Measurements from ENCODE around the gene ASIC2. TPM values are rescaled to one million over a fixed set of nuclear protein-coding genes. Genes with fewer than 3 reads are reported as not detected.

Gene ASIC2
- total RNA-seq, 2 experiments from 2014 or later: not detected

GRCh38 chr17:33085256-33085655 lies 207.8 kb downstream of the ASIC2 start:
- Histone ChIP-seq H3K36me3 (ENCODE audit: insufficient read depth, low read length) (no peaks in the 10 kb centered on the region), H3K9me3 (ENCODE audit: control insufficient read depth in 1 of 2, insufficient read depth in 1 of 2, low read length in 2 of 2) (no peaks in the 10 kb centered on the region), H3K4me1 (ENCODE audit: insufficient read depth, low read length) (no peaks in the 10 kb centered on the region), H3K27ac (ENCODE audit: low read depth in 1 of 2, low read length in 2 of 2) (no peak overlapping the region), H3K27me3 (ENCODE audit: control insufficient read depth in 1 of 2, insufficient read depth in 2 of 2, low read length in 2 of 2) (peaks cover 8 to 15% of the 10 kb centered on the region in 2 experiments), H3K4me3 (ENCODE audit: low read length) (no peak overlapping the region)
- DNase-seq (no peak), ATAC-seq (ENCODE audit: poor library complexity) (no peak)
- no peak for TF ChIP-seq CTCF (IDR thresholded peaks at IDR 0.05)
- Mint-ChIP-seq H3K9me3 (no peaks in the 10 kb centered on the region), H3K27me3 (peaks cover 39% of the 10 kb centered on the region), H3K4me1 (ENCODE audit: low read depth) (no peaks in the 10 kb centered on the region), H3K4me3 (no peak overlapping the region), H3K27ac (no peak overlapping the region), H3K36me3 (ENCODE audit: low read depth) (no peaks in the 10 kb centered on the region)
- intact Hi-C loops (cut with DNase I, micrococcal nuclease): no loop called here
- ChIA-PET CTCF (no interaction called here), POLR2A (no interaction called here)

GRCh38 chr17:33084755-33085154 lies 208.3 kb downstream of the ASIC2 start:
- ATAC-seq (ENCODE audit: poor library complexity) (no peak), DNase-seq (no peak)
- H3K27me3 Mint-ChIP-seq: peaks cover 37% of the 10 kb centered on the region
- H3K4me1 Mint-ChIP-seq (ENCODE audit: low read depth): no peaks in the 10 kb centered on the region
- no peak overlapping the region for H3K4me3 Mint-ChIP-seq
- Histone ChIP-seq H3K4me3 (ENCODE audit: low read length) (no peak overlapping the region), H3K4me1 (ENCODE audit: insufficient read depth, low read length) (no peaks in the 10 kb centered on the region), H3K27me3 (ENCODE audit: control insufficient read depth in 1 of 2, insufficient read depth in 2 of 2, low read length in 2 of 2) (peaks cover 8 to 11% of the 10 kb centered on the region in 2 experiments), H3K27ac (ENCODE audit: low read depth in 1 of 2, low read length in 2 of 2) (no peak overlapping the region), H3K9me3 (ENCODE audit: control insufficient read depth in 1 of 2, insufficient read depth in 1 of 2, low read length in 2 of 2) (no peaks in the 10 kb centered on the region), H3K36me3 (ENCODE audit: insufficient read depth, low read length) (no peaks in the 10 kb centered on the region)
- ChIA-PET CTCF (no interaction called here), POLR2A (no interaction called here)
- no peak overlapping the region for H3K27ac Mint-ChIP-seq
- no peak for TF ChIP-seq CTCF (IDR thresholded peaks at IDR 0.05)
- H3K36me3 Mint-ChIP-seq (ENCODE audit: low read depth): no peaks in the 10 kb centered on the region
- intact Hi-C loops (cut with DNase I, micrococcal nuclease): no loop called here
- no peaks in the 10 kb centered on the region for H3K9me3 Mint-ChIP-seq

- ATAC-seq (ENCODE audit: poor library complexity): no peak
Measured at GRCh38 chr17:33082529-33083173, 210.4 kb downstream of the ASIC2 start.

More at GRCh38 chr17:33082529-33083173, 210.4 kb downstream of the ASIC2 start:
- H3K27ac Mint-ChIP-seq: no peak overlapping the region
- Histone ChIP-seq H3K36me3 (ENCODE audit: insufficient read depth, low read length) (no peaks in the 10 kb centered on the region), H3K27ac (ENCODE audit: low read depth in 1 of 2, low read length in 2 of 2) (no peak overlapping the region), H3K4me3 (ENCODE audit: low read length) (no peak overlapping the region), H3K27me3 (ENCODE audit: control insufficient read depth in 1 of 2, insufficient read depth in 2 of 2, low read length in 2 of 2) (peaks cover 6 to 10% of the 10 kb centered on the region in 2 experiments), H3K9me3 (ENCODE audit: control insufficient read depth in 1 of 2, insufficient read depth in 1 of 2, low read length in 2 of 2) (no peaks in the 10 kb centered on the region), H3K4me1 (ENCODE audit: insufficient read depth, low read length) (no peaks in the 10 kb centered on the region)
- intact Hi-C loops (cut with DNase I, micrococcal nuclease): no loop called here
- H3K9me3 Mint-ChIP-seq: no peaks in the 10 kb centered on the region
- no peaks in the 10 kb centered on the region for H3K4me1 Mint-ChIP-seq (ENCODE audit: low read depth)
- POLR2A ChIA-PET: no interaction called here
- H3K27me3 Mint-ChIP-seq: peaks cover 40% of the 10 kb centered on the region
- CTCF ChIA-PET: no interaction called here
- H3K4me3 Mint-ChIP-seq: no peak overlapping the region
- H3K36me3 Mint-ChIP-seq (ENCODE audit: low read depth): no peaks in the 10 kb centered on the region
- TF ChIP-seq CTCF (IDR thresholded peaks at IDR 0.05): no peak
- no peak for DNase-seq

Measured in CD4-positive, alpha-beta T cell (primary cell).